Jurkat, Clone E6-1 (cell line): ENCODE measurements around the gene RBMY1B. TPM values are rescaled to one million over a fixed set of nuclear protein-coding genes. Genes with fewer than 3 reads are reported as not detected.
"Not testable (repeated sequence)": the region's sequence is repeated elsewhere in the genome, so short reads cannot be mapped to it uniquely, and the experiment has no call there.

Experiments
- DNase-seq: peaks from one replicate; pipeline ENCODE4 v3.0.0-alpha.2; 2011; ENCODE audit warnings: low read depth, low spot score
- H3K4me3 ChIP-seq: 2 replicates; pipeline ENCODE4 v1.5.1; 2011; ENCODE audit warnings: mild to moderate bottlenecking, low read length, control low read depth, moderate library complexity
- polyA plus RNA-seq: library from polyadenylated mRNA; unstranded; fragments of >200 nt; gene quantifications from one replicate; pipeline ENCODE4 v1.2.1, GENCODE V29; 2012; ENCODE audit warnings: missing spikeins; ENCODE audit not compliant: insufficient read length, insufficient read depth

Gene RBMY1B
- polyA plus RNA-seq = not detected

- not testable (repeated sequence) for H3K4me3 ChIP-seq, DNase-seq
These were observed at the start of gene RBMY1B for GRCh38 chrY:21511038-21511437. Gene RBMY1B, plus strand, starts transcription at chrY:21511338. Its CDS starts 2,013 bp downstream, at chrY:21513351.

GRCh38 chrY:21462915-21463314, 48.2 kb upstream of the RBMY1B start:
- not testable (repeated sequence) for DNase-seq, H3K4me3 ChIP-seq

GRCh38 chrY:21482967-21483366, 28.2 kb upstream of the RBMY1B start:
- no peak for DNase-seq
- H3K4me3 ChIP-seq = no peak overlapping the region

GRCh38 chrY:21534579-21534978, 23.4 kb downstream of the RBMY1B start, which contains the start of gene RBMY1A1:
Gene RBMY1A1, plus strand, starts transcription at chrY:21534879. Its CDS starts 2,013 bp downstream, at chrY:21536892.
- H3K4me3 ChIP-seq, DNase-seq: not testable (repeated sequence)

- DNase-seq, H3K4me3 ChIP-seq: not testable (repeated sequence)
These were observed 48.3 kb downstream of the RBMY1B start for GRCh38 chrY:21559316-21559984.
